Measurements from ENCODE around the gene EFS. TPM values are rescaled to one million over a fixed set of nuclear protein-coding genes. Genes with fewer than 3 reads are reported as not detected.

The EFS gene
- total and polyA plus RNA-seq, 10 of the 15 experiments (the other 5 are each of a cell fraction or from before 2014, with no cell fraction given): 0.08 TPM; not detected in 9

GRCh38 chr14:23407516-23408306, 42.7 kb upstream of the EFS start, which contains the start of gene MYH6 (continued):
- no peak for TF ChIP-seq NKRF (conservative IDR thresholded peaks at IDR 0.05)
- TF ChIP-seq SMAD1 (IDR thresholded peaks at IDR 0.05; ENCODE audit: low read depth, partially characterized antibody): no peak
- no peak for TF ChIP-seq ZNF217 (IDR thresholded peaks at IDR 0.05)
- no peak for TF ChIP-seq HDGF (IDR thresholded peaks at IDR 0.05)
- TF ChIP-seq PKNOX1 (IDR thresholded peaks at IDR 0.05): no peak

- H3K27me3 ChIP-seq (replicated peaks in 1 of 2; ENCODE audit: control insufficient read depth in 2 of 2, insufficient read depth in 2 of 2, low read length in 1 of 2): peaks cover 0 to 3% of the 10 kb centered on the region in 2 experiments; a peak in 3 of 4 replicates
- FAIRE-seq: no peak
- CTCF ChIA-PET: no interaction called here
- TF ChIP-seq SPI1 (IDR thresholded peaks at IDR 0.05; ENCODE audit: borderline replicate concordance, insufficient read depth, low read depth, low read length): no peak
- no peak for TF ChIP-seq SIX5 (IDR thresholded peaks at IDR 0.05; ENCODE audit: low read depth, low read length, severe bottlenecking)
- no peak for TF ChIP-seq CBX5 (IDR thresholded peaks at IDR 0.05; ENCODE audit: low read depth)
- no peak for TF ChIP-seq RCOR1 (conservative IDR thresholded peaks at IDR 0.05; ENCODE audit: low read depth, low read length)
- no peak for TF ChIP-seq USF1 (IDR thresholded peaks at IDR 0.05; ENCODE audit: borderline replicate concordance, extremely low read length, insufficient read depth, low read depth, low read length)
- TF ChIP-seq E2F4 (IDR thresholded peaks at IDR 0.05; ENCODE audit: low read depth, low read length): no peak
These were observed 41.9 kb upstream of the EFS start for GRCh38 chr14:23406725-23407355.

More at GRCh38 chr14:23406725-23407355, 41.9 kb upstream of the EFS start:
- no peak overlapping the region for H3K4me2 ChIP-seq (ENCODE audit: control insufficient read depth, insufficient read depth)
- in situ Hi-C loops (cut with MboI) (no loop called here), intact Hi-C loops (cut with micrococcal nuclease; ENCODE audit: unreplicated experiment) (no loop called here)
- ChIA-PET SMC1A (ENCODE audit: uncharacterized antibody, unreplicated experiment) (no interaction called here), POLR2A (no interaction called here), RAD21 (ENCODE audit: unreplicated experiment) (no interaction called here)
- H3K4me1 ChIP-seq (ENCODE audit: control insufficient read depth, insufficient read depth, low read length): no peaks in the 10 kb centered on the region
- no peak overlapping the region for H3K4me3 ChIP-seq
- BruUV-seq (replicated peaks): no TSS peak
- no peak for DNase-seq (ENCODE audit: low read depth, low spot score)
- no peak overlapping the region for H3K9ac ChIP-seq (ENCODE audit: control insufficient read depth, insufficient read depth, low read length)
- no peak overlapping the region for H3K27ac ChIP-seq (ENCODE audit: control insufficient read depth, insufficient read depth)
- no peaks in the 10 kb centered on the region for H3K79me2 ChIP-seq (ENCODE audit: control insufficient read depth, insufficient read depth, low read length)
- 41% methylated on average over 15 of the region's 15 CpGs for WGBS (ENCODE audit: insufficient coverage, insufficient replicate concordance, low lambda C conversion rate, missing lambda C conversion rate)
- H2AFZ ChIP-seq (ENCODE audit: control insufficient read depth, low read depth, low read length): no peak overlapping the region
- ATAC-seq: no peak
- H3K9me3 ChIP-seq (replicated peaks; ENCODE audit: control insufficient read depth, insufficient read depth, low read length): no peaks in the 10 kb centered on the region
- H4K20me1 ChIP-seq (ENCODE audit: control insufficient read depth, insufficient read depth): no peaks in the 10 kb centered on the region
- H3K36me3 ChIP-seq (ENCODE audit: control insufficient read depth in 2 of 2, insufficient read depth in 2 of 2, low read length in 1 of 2): no peaks in the 10 kb centered on the region
